ENCODE data around the gene FIGNL1. TPM values are rescaled to one million over a fixed set of nuclear protein-coding genes. Genes with fewer than 3 reads are reported as not detected.
"Not testable (repeated sequence)": the region's sequence is repeated elsewhere in the genome, so short reads cannot be mapped to it uniquely, and the experiment has no call there.

FIGNL1 gene
- polyA plus RNA-seq, 3 donors: 25.8 to 28.9 (median 28.7) TPM

- no peak for DNase-seq (ENCODE audit: low read depth in 3 of 3, low spot score in 2 of 3)
Measured at GRCh38 chr7:50471970-50472369, 21.8 kb upstream of the FIGNL1 start.

GRCh38 chr7:50470250-50471163 lies 20.4 kb upstream of the FIGNL1 start:
- no peak for DNase-seq (ENCODE audit: low read depth in 3 of 3, low spot score in 2 of 3)

- DNase-seq (ENCODE audit: low read depth in 3 of 3, low spot score in 2 of 3): no peak
Measured at GRCh38 chr7:50469181-50469580, 19.0 kb upstream of the FIGNL1 start.

- peak in 1 of 3 donors; percentile 47 for DNase-seq (ENCODE audit: low read depth in 3 of 3, low spot score in 2 of 3)
Measured at GRCh38 chr7:50467817-50468610, 17.9 kb upstream of the FIGNL1 start.

- no peak for DNase-seq (ENCODE audit: low read depth in 3 of 3, low spot score in 2 of 3)
Measured at GRCh38 chr7:50466815-50467585, 16.9 kb upstream of the FIGNL1 start.

- no peak for DNase-seq (ENCODE audit: low read depth in 3 of 3, low spot score in 2 of 3)
Measured at GRCh38 chr7:50463035-50463434, 12.9 kb upstream of the FIGNL1 start.

GRCh38 chr7:50462361-50462760 lies 12.2 kb upstream of the FIGNL1 start:
- DNase-seq (ENCODE audit: low read depth in 3 of 3, low spot score in 2 of 3): no peak

GRCh38 chr7:50461695-50462094 lies 11.5 kb upstream of the FIGNL1 start:
- no peak for DNase-seq (ENCODE audit: low read depth in 3 of 3, low spot score in 2 of 3)

GRCh38 chr7:50459183-50459582 lies 9.0 kb upstream of the FIGNL1 start:
- not testable (repeated sequence) for DNase-seq (ENCODE audit: low read depth in 3 of 3, low spot score in 2 of 3)

GRCh38 chr7:50458651-50459050 lies 8.5 kb upstream of the FIGNL1 start:
- not testable (repeated sequence) for DNase-seq (ENCODE audit: low read depth in 3 of 3, low spot score in 2 of 3)

- no peak for DNase-seq (ENCODE audit: low read depth in 3 of 3, low spot score in 2 of 3)
Measured at GRCh38 chr7:50456371-50457123, 6.4 kb upstream of the FIGNL1 start.

- no peak for DNase-seq (ENCODE audit: low read depth in 3 of 3, low spot score in 2 of 3)
Measured at GRCh38 chr7:50455658-50456057, 5.5 kb upstream of the FIGNL1 start.

- no peak for DNase-seq (ENCODE audit: low read depth in 3 of 3, low spot score in 2 of 3)
Measured at GRCh38 chr7:50454968-50455367, 4.8 kb upstream of the FIGNL1 start.

GRCh38 chr7:50450590-50451032 lies 461 bp upstream of the FIGNL1 start:
- DNase-seq (ENCODE audit: low read depth in 3 of 3, low spot score in 2 of 3): peak in 1 of 3 donors; percentile 1

- peak in 1 of 3 donors; percentile 4 for DNase-seq (ENCODE audit: low read depth in 3 of 3, low spot score in 2 of 3)
Measured at GRCh38 chr7:50449501-50449880, 659 bp downstream of the FIGNL1 start.

- no peak for DNase-seq (ENCODE audit: low read depth in 3 of 3, low spot score in 2 of 3)
Measured at GRCh38 chr7:50448823-50449222, 1.3 kb downstream of the FIGNL1 start.

- DNase-seq (ENCODE audit: low read depth in 3 of 3, low spot score in 2 of 3): no peak
Measured at GRCh38 chr7:50446542-50446960, 3.6 kb downstream of the FIGNL1 start.

- DNase-seq (ENCODE audit: low read depth in 3 of 3, low spot score in 2 of 3): no peak
Measured at GRCh38 chr7:50436133-50436806, 13.9 kb downstream of the FIGNL1 start.

GRCh38 chr7:50431722-50432305 lies 18.3 kb downstream of the FIGNL1 start:
- DNase-seq (ENCODE audit: low read depth in 3 of 3, low spot score in 2 of 3): no peak
